RWPE1 (cell line): Measurements from ENCODE around the gene CHN2.

ENCODE experiments used
- CTCF ChIA-PET: fragments of 350-600 bp; sonication (Branson Sonifier 250); formaldehyde crosslinking; extraction: SDS; loops from one replicate; lab custom pipeline; 2021; lab: Yijun Ruan, JAX
- POLR2A ChIA-PET: fragments of 400-600 bp; formaldehyde crosslinking; extraction: SDS; loops from one replicate; lab custom pipeline; 2020; ENCODE audit warnings: antibody characterized with exemption; ENCODE audit not compliant: low non-redundant PET; lab: Yijun Ruan, JAX
- DNase-seq: peaks from one replicate; pipeline ENCODE4 v3.0.0; 2012; ENCODE audit warnings: low spot score
- H3K27ac ChIP-seq: fragments of 450-650 bp; 2 replicates; pipeline ENCODE4 v1.5.1; 2017
- TF ChIP-seq, protein P1 (sequence below): fragments of 450-650 bp; conservative IDR thresholded peaks from 2 replicates; pipeline ENCODE4 v1.5.1; 2017; ENCODE audit warnings: low read depth, mild to moderate bottlenecking

CHN2 gene

DNA sequence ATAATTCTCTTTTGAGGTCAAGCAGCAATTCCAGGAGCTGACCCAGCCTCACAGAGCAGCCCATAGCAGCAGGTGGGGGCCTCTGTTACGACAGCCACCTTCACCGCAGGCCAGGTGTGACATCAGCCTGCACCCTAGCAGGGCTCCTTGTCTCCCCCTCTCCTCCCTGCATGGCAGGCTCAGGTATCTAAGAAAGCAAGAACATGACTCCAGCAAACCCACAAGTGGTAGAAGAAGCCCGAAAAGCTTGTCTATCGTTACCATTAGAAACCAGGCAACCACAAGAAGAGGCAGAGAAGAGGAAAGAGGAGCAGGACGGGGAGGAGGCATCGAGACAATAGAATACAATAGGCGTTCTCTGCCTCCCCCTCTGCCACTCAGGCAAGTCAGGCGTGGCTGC is 265.0 kb downstream of the CHN2 start:
- TF ChIP-seq, protein P1, sequence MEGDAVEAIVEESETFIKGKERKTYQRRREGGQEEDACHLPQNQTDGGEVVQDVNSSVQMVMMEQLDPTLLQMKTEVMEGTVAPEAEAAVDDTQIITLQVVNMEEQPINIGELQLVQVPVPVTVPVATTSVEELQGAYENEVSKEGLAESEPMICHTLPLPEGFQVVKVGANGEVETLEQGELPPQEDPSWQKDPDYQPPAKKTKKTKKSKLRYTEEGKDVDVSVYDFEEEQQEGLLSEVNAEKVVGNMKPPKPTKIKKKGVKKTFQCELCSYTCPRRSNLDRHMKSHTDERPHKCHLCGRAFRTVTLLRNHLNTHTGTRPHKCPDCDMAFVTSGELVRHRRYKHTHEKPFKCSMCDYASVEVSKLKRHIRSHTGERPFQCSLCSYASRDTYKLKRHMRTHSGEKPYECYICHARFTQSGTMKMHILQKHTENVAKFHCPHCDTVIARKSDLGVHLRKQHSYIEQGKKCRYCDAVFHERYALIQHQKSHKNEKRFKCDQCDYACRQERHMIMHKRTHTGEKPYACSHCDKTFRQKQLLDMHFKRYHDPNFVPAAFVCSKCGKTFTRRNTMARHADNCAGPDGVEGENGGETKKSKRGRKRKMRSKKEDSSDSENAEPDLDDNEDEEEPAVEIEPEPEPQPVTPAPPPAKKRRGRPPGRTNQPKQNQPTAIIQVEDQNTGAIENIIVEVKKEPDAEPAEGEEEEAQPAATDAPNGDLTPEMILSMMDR, result no peak
- DNase-seq, result no peak
- CTCF ChIA-PET, result no interaction called here
- H3K27ac ChIP-seq, result no peak overlapping the region
- POLR2A ChIA-PET, result no interaction called here

DNA sequence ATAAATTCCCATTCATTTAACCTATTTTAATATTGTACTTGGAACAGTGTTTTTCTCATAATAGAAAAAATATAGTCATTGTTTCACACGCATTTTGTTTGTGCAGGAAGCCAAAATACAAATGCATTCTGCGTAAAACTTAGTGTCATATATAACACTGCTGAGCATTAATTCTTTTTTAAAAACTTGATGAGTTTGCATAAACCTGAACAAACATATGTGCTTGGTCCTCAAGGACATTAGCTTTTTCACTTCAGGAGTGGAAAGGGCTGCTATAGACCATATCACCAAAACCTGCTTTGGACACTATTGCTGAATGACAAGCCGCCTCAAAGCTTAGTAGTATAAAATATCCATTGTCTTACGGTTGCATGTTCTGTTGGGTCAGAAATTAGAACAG is 267.4 kb downstream of the CHN2 start:
- POLR2A ChIA-PET, result no interaction called here

DNA sequence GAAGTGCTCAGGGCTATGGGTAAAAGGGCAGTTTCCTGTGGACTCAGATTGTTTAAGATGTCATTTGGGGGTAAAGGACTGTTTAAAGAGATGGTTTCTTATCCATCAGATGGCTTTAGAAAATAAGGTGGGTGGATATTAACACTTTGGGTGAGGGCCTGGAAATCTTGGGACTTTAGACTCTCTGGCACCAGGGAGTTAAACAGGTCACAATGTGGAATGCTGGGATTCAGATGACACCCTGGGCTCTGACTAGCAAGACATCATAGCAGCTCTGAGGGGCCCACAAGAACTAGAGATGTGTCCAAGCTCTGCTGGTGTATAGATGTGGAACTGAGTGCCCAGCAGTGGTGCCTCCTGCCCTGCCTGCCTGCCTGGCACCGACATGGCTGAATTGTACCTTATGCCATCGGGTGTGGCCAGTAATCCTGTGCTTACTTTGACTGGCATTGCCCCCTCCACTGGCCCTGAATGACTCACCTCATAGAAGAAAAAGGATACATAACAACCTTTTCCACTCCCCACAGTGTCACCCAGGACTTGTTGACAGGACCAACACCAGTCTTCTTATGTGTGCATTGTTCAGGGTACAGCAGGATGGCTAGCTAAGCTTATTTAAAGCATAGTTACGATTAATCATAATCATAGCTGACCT is 269.1 kb downstream of the CHN2 start:
- ChIA-PET POLR2A (no interaction called here), CTCF (no interaction called here)
- DNase-seq, result no peak
- H3K27ac ChIP-seq, result no peak overlapping the region
- TF ChIP-seq, protein P1, result no peak

More for the DNA sequence above, 267.4 kb downstream of the CHN2 start:
- TF ChIP-seq, protein P1, result no peak
- no peak for DNase-seq
- CTCF ChIA-PET, result no interaction called here
- no peak overlapping the region for H3K27ac ChIP-seq

DNA sequence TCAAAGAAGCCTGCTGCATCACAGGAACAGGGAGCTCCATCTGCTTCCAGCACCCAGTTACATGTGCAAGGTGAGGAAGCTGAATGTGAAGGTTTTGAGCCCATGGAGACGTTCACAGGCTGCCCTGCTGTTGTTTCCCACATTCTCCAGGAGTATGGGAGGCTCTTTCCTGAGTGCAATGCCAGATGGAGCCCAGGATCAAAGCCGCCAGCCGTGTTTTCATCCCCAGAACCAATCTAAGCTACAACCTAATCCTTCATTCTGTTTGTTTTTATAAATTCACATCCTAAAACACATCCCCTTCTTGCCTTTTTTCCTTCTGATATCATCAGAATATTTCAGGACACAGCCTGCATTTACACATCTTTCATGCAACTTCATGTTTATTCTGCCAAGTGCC is 270.2 kb downstream of the CHN2 start:
- TF ChIP-seq, protein P1, result no peak
- ChIA-PET POLR2A (no interaction called here), CTCF (interaction anchor here (0.6 kb wide), 2 partner anchors 48 to 1151 kb away, joined by 3 to 4 read pairs; no protein-coding TSS in a partner anchor)
- no peak overlapping the region for H3K27ac ChIP-seq
- DNase-seq, result no peak

DNA sequence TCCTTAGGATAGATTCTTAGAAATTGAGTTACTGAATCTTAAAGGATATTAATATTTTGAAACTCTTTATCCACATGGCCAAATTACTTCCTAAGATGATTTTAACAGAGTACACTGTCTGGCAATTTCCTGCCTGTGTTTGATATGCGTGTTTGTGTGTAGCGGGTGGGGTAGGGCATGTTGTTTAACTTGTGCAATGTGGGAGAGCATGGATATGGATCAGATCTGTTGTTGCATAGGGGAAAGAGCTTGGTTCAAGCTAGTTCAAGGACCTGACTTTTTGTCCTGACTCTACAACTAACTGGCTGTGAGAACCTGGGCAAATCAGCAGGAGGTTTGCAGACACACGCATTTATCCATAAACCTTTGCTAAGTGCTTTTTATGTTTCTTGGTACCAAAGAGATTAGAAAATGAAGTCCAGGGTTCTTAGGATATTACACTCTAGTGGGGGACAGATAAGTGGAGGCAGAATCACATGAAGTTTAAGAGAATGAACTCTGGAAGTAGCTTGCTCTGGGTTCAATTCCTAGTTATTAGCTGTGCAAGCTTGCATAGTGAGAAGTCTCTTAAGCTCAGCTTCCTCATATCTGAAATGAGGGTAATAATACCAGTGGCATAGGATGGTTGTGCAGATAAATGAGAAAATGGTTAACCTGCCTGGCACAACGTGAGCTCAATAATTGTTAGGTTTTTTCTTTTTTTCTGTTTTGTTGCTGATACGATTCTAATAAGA is 272.8 kb downstream of the CHN2 start:
- no peak for DNase-seq
- H3K27ac ChIP-seq, result no peak overlapping the region
- TF ChIP-seq, protein P1, result no peak
- ChIA-PET CTCF (no interaction called here), POLR2A (no interaction called here)

DNA sequence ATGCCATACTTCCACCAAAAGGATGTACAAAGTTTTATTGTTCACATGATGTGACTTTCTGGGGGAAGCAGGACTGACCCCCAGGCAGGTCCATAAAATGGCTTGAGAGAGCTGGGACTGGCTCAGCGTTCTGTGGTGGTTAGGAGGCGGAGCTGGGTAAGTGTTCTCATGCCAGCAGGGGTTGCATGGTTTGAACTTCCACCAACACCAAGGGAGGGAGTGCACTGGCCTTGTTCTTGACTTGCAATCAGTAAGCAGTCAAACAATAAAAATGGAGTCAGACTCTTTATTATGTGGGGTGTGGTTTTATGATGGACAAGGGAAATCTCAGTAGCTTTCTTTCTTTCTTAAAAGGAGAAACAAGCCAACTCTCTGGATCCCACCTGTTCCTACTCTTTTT is 273.6 kb downstream of the CHN2 start:
- POLR2A ChIA-PET, result no interaction called here
- no peak for DNase-seq
- TF ChIP-seq, protein P1, result no peak
- CTCF ChIA-PET, result interaction anchor here (0.7 kb wide), 1 partner anchor 599 kb away, joined by 3 read pairs; no protein-coding TSS in a partner anchor
- H3K27ac ChIP-seq, result no peak overlapping the region
